K562 (cell line): Measurements from ENCODE around the gene PUM1. TPM values are rescaled to one million over a fixed set of nuclear protein-coding genes. Genes with fewer than 3 reads are reported as not detected.

Source experiments
- ATAC-seq: fragments of 200-7000 bp; cut with Tn5 transposase; 3 replicates; pipeline ENCODE4 v1.9.1; 2020; ENCODE audit warnings: moderate library complexity
- BruUV-seq: library from RNA; stranded (reverse); fragments of 400-500 nt; replicated peaks from 2 replicates; lab custom pipeline; 2021; lab: Mats Ljungman, UMichigan
- CTCF ChIA-PET: fragments of 300-600 bp; formaldehyde crosslinking; extraction: SDS; loops from one replicate; lab custom pipeline; 2021; ENCODE audit warnings: low intra/inter-chr PET ratio; lab: Yijun Ruan, JAX
- POLR2A ChIA-PET: fragments of 300-600, 350-650 bp; sonication (Branson Sonifier 250); formaldehyde crosslinking; extraction: SDS; loops from one replicate; lab custom pipeline; 2021; ENCODE audit warnings: antibody characterized with exemption, inconsistent platforms; lab: Yijun Ruan, JAX
- DNase-seq, 4 experiments: peaks; one replicate each; pipeline versions ENCODE4 v3.0.0 to v3.0.0-alpha.2; 2011 to 2018; ENCODE audit warnings: low spot score in 3 of 4, mixed read lengths in 3 of 4; ENCODE audit errors: extremely low read depth in 1 of 4
- FAIRE-seq: peaks from 2 replicates; lab custom pipeline; 2011; peaks lifted over from hg19 to GRCh38; lab: Jason Lieb, UNC
- H2AFZ ChIP-seq: 2 replicates; pipeline ENCODE4 v1.6.0; 2011; ENCODE audit warnings: low read depth, low read length, control low read depth, inconsistent platforms
- H3K27ac ChIP-seq: fragments of 200-600 bp; 3 replicates; pipeline ENCODE4 v1.8.0; 2011; ENCODE audit warnings: low read depth, mild to moderate bottlenecking, control low read depth, inconsistent platforms, low read length, moderate library complexity, mixed read lengths; ENCODE audit errors: extremely low read depth
- H3K27me3 ChIP-seq, 2 experiments: fragments of 300-600 bp in 1 of 2; 2 replicates in 1 of 2; 3 replicates in 1 of 2; pipeline versions ENCODE4 v1.6.0 to v1.8.0; 2011; ENCODE audit warnings: inconsistent platforms in 2 of 2, low read length in 2 of 2, mild to moderate bottlenecking in 1 of 2, mixed read lengths in 1 of 2, moderate library complexity in 1 of 2; ENCODE audit not compliant: control insufficient read depth in 2 of 2, insufficient read depth in 2 of 2
- H3K36me3 ChIP-seq: fragments of 300-600 bp; 3 replicates; pipeline ENCODE4 v1.8.0; 2011; ENCODE audit warnings: mild to moderate bottlenecking, low read length, inconsistent platforms; ENCODE audit not compliant: control insufficient read depth, insufficient read depth
- H3K4me1 ChIP-seq, 2 experiments: fragments of 200-600 bp in 1 of 2; replicated peaks in 1 of 2; 2 replicates in 1 of 2; 3 replicates in 1 of 2; pipeline versions ENCODE4 v1.5.1 to v1.8.0; 2011; ENCODE audit warnings: inconsistent platforms in 2 of 2, low read length in 2 of 2, mild to moderate bottlenecking in 1 of 2, mixed read lengths in 1 of 2, moderate library complexity in 1 of 2; ENCODE audit not compliant: control insufficient read depth in 2 of 2, insufficient read depth in 2 of 2
- H3K4me2 ChIP-seq: 2 replicates; pipeline ENCODE4 v1.6.1; 2011; ENCODE audit warnings: low read length, control low read depth, inconsistent platforms, mixed read lengths; ENCODE audit not compliant: insufficient read depth
- H3K4me3 ChIP-seq: fragments of 200-600 bp; sonication (generic), shearing (Covaris generic); 2 replicates; pipeline ENCODE4 v1.5.1; 2016; ENCODE audit warnings: control low read depth, inconsistent platforms
- H3K79me2 ChIP-seq: fragments of 200-600 bp; 3 replicates; pipeline ENCODE4 v1.8.0; 2011; ENCODE audit warnings: low read length, inconsistent platforms; ENCODE audit not compliant: control insufficient read depth, insufficient read depth
- H3K9ac ChIP-seq, 2 experiments: 2 replicates each; pipeline versions ENCODE4 v1.6.0 to v1.6.1; 2011; ENCODE audit warnings: low read depth in 2 of 2, low read length in 2 of 2, control low read depth in 1 of 2, inconsistent platforms in 1 of 2, mild to moderate bottlenecking in 1 of 2, mixed read lengths in 1 of 2; ENCODE audit not compliant: insufficient read depth in 1 of 2
- H3K9me1 ChIP-seq: one replicate; pipeline ENCODE4 v1.6.0; 2011; ENCODE audit warnings: inconsistent platforms, mild to moderate bottlenecking, low read length, moderate library complexity; ENCODE audit not compliant: control insufficient read depth, insufficient read depth
- H3K9me3 ChIP-seq: replicated peaks from 2 replicates; pipeline ENCODE4 v1.5.1; 2011; ENCODE audit warnings: low read depth, low read length, inconsistent platforms; ENCODE audit not compliant: control insufficient read depth, insufficient read depth
- H4K20me1 ChIP-seq: replicated peaks from 2 replicates; pipeline ENCODE4 v1.6.1; 2011; ENCODE audit warnings: low read length, inconsistent platforms, mixed read lengths; ENCODE audit not compliant: control insufficient read depth, insufficient read depth
- FOXA3 ChIP-seq, 2 experiments: fragments of 450-650 bp in 1 of 2; sonication (generic) in 1 of 2; formaldehyde crosslinking; IDR thresholded peaks in 1 of 2; conservative IDR thresholded peaks in 1 of 2; 2 replicates each; pipeline versions ENCODE4 v1.4.0 to v1.8.0; 2020 to 2022; ENCODE audit warnings: mild to moderate bottlenecking in 2 of 2, missing genetic modification reagents in 1 of 2
- WHSC1 ChIP-seq: IDR thresholded peaks from one replicate; pipeline ENCODE4 v1.6.1; 2012; ENCODE audit warnings: low read length, control low read depth, inconsistent platforms
- ZNF133 ChIP-seq: fragments of 250-450 bp; sonication (Bioruptor Pico); IDR thresholded peaks from 2 replicates; pipeline ENCODE4 v1.4.0; 2020; ENCODE audit warnings: mild to moderate bottlenecking
- ZNF224 ChIP-seq: sonication (generic); formaldehyde crosslinking; IDR thresholded peaks from 2 replicates; pipeline ENCODE4 v1.8.0; 2022; ENCODE audit warnings: mild to moderate bottlenecking, missing genetic modification reagents
- ZSCAN32 ChIP-seq: fragments of 450-650 bp; formaldehyde crosslinking; IDR thresholded peaks from 2 replicates; pipeline ENCODE4 v1.4.0; 2020; ENCODE audit warnings: mild to moderate bottlenecking, moderate library complexity
- WGBS: fragments of 100-300 bp; shearing (Covaris generic); methylation state at CpG from one replicate; pipeline ENCODE4 v1.1.6; 2016; ENCODE audit warnings: low coverage, mixed read lengths; ENCODE audit not compliant: insufficient coverage; ENCODE audit errors: missing lambda C conversion rate; 5-methylcytosine and 5-hydroxymethylcytosine counted together
- in situ Hi-C: fragments of 300-500 bp; cut with MboI; formaldehyde crosslinking; loops from 4 replicates; pipeline ENCODE4 v1.15.0; 2018; ENCODE audit warnings: inconsistent platforms, mixed read lengths
- intact Hi-C: fragments of 100-400 bp; cut with micrococcal nuclease; formaldehyde crosslinking; loops from 2 replicates; pipeline ENCODE4 v1.14.2; 2022
- polyA plus RNA-seq, 8 experiments: library from polyadenylated mRNA; depleted of rRNA in 4 of 8; stranded (reverse) in 5 of 8; unstranded in 3 of 8; fragments of >200 nt; fragmentation: Nextera tagmentation in 2 of 8; fragmentation: Illumina TruSeq in 1 of 8; extraction: Ambion mirVana in 2 of 8; extraction: Trizol in 1 of 8; gene quantifications; 2 replicates each; pipeline versions ENCODE4 v1.2.1 to v1.2.3, GENCODE V29; 2011 to 2014; ENCODE audit warnings: inconsistent platforms in 1 of 8, missing spikeins in 1 of 8
- total RNA-seq, 7 experiments: library from RNA; depleted of rRNA in 6 of 7; stranded (reverse); fragments of >200 nt in 6 of 7; fragmentation: Illumina TruSeq in 2 of 7; extraction: Trizol in 2 of 7; gene quantifications; 2 replicates each; pipeline versions ENCODE4 v1.2.1 to v1.2.3, GENCODE V29; 2011 to 2021; ENCODE audit warnings: low replicate concordance in 1 of 7

The PUM1 gene
- total and polyA plus RNA-seq, 9 of the 15 experiments (the other 6 are each of a cell fraction or from before 2014, with no cell fraction given): 37.7 to 104 (median 55.7) TPM

- TF ChIP-seq FOXA3 (CRISPR knock-in tag; conservative IDR thresholded peaks at IDR 0.05 in 1 of 2, IDR thresholded peaks at IDR 0.05 in 1 of 2): 0 out of 4 replicates have a peak, but pooled peaks of 1 of the 2 experiments have one; percentile 19
- no peak for TF ChIP-seq ZNF133 (CRISPR knock-in tag)
- no peak for TF ChIP-seq ZSCAN32 (CRISPR knock-in tag)
- no peak for TF ChIP-seq ZNF224
- no peak for TF ChIP-seq WHSC1
- Histone ChIP-seq H3K79me2 (peaks cover 49% of the 10 kb centered on the region), H3K4me3 (no peak overlapping the region), H3K27ac (no peak overlapping the region), H3K9ac (no peak overlapping the region), H3K9me3 (no peaks in the 10 kb centered on the region), H3K9me1 (no peaks in the 10 kb centered on the region), H3K4me1 (no peaks in the 10 kb centered on the region; a peak in 1 of 5 replicates), H4K20me1 (no peaks in the 10 kb centered on the region), H3K36me3 (peaks cover 97% of the 10 kb centered on the region), H3K27me3 (no peaks in the 10 kb centered on the region), H3K4me2 (no peak overlapping the region), H2AFZ (no peak overlapping the region)
- intact Hi-C loops (no loop called here), in situ Hi-C loops (no loop called here)
- ATAC-seq: no peak
- ChIA-PET CTCF (no interaction called here), POLR2A (interaction anchor here (0.6 to 1.0 kb wide), 2 partner anchors 19 to 31 kb away, joined by 3 read pairs; no protein-coding TSS in a partner anchor)
- no peak for DNase-seq
- 88% methylated on average over 7 of the region's 7 CpGs for WGBS
- no TSS peak for BruUV-seq
- no peak for FAIRE-seq
Observed at GRCh38 chr1:30964706-30965105, 100.8 kb downstream of the PUM1 start.
